Smooth muscle cell of the brain vasculature (primary cell): ENCODE data around the gene ZCCHC2.

Source experiments
- DNase-seq: peaks from one replicate; pipeline ENCODE4 v3.0.0-alpha.2; 2012; ENCODE audit warnings: low read depth, low spot score

Gene ZCCHC2

DNA sequence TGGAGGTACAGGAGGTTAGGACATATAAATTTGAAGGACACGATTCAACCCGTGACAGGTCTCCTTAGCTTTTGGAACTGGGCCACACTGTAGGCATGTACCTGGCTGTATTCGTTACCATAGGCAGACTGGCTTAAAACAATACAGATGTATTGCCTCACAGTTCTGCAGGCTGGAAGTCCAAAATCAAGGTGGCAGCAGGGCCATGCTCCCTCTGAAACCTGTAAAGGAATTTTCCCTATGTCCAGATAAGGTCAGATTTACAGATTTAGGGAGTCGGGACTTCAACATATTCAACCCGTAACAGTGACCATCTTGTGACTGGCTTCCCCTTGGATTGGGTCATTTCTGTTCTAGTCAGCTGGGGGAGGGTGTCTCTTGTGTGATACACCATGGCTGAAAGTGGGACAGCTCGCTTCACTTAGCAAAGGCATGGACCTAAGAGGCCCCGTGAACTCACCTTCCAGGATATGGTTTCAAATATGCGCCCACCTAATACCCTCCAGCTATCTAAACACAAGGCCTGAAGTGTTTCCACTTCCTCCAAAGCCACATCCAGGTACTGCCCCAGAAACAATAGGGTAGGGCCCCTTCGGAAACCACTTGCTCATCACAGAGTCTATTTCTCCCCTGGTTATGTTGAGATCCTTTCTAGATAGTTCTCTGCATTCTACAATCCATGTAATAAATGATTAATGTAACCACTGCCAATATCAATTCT, 85.0 kb downstream of the ZCCHC2 start:
- no peak for DNase-seq

DNA sequence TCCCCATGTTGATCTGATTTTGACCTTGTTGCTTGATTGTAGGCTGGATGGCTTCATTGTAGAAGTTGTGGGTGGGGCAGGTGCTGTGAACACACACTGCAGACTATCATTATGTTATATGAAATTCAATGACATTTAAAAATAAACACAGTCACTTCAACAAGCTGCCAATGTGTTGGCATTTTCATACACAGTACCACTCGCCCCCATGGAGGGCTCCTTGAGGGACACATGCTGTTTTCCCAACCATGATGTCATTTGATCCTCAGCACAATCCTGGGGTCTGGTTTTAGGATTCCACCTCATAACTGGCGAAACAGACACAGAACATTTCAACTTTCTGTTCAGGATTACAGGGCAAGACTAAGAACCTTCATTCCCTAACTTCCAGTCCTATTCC, 86.9 kb downstream of the ZCCHC2 start:
- no peak for DNase-seq

DNA sequence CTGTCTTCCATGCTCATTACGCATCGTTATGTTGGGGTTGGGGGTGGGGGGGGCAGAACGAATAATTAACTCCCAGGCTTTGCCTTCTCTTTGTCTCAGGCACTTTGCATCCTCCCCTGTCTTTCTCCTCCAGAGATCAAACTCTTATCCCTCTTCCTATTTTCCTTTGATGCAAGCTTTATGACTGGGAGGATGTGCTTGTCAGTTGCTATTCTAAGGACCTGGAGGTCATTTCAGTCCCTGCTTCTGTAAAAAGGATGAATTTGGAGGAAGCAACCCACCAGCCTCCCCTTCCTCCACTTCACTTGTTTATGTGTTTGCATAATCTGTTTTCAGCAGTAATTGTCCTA, 87.5 kb downstream of the ZCCHC2 start:
- DNase-seq, result no peak

DNA sequence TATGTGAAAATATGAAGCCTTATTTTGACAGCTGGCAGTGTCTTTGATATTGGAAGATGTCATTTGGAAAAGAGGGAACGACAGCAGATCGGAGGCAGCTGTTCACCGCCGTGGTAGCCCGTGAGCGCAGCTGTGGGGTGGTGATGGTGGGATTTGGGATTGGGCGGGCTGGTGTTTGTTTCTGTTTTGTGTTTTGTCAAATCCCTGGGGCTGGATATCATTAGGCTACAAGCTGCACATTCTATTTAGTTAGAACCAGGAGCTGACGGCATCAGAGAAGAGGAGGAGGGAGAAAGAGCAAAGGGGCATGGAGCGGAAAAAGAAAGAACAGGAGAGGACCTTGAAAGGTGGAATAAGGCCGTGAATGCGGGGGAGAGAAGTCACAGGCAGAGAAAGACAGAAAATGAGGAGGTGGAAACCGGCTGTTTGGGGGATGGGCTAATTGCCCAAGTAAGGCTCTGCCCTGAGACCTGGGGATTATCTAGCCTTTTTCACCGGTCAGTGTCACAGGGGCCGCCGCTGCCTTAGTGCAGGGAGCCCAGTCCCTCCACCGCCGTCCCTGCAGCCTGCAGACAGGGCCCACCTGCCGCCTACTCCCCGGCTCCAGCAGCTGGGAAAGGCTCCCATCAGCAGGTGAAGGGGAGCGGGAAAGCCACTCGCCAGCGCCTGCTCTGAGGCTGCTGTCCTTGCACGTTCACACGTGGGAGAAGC, 88.0 kb downstream of the ZCCHC2 start:
- no peak for DNase-seq

DNA sequence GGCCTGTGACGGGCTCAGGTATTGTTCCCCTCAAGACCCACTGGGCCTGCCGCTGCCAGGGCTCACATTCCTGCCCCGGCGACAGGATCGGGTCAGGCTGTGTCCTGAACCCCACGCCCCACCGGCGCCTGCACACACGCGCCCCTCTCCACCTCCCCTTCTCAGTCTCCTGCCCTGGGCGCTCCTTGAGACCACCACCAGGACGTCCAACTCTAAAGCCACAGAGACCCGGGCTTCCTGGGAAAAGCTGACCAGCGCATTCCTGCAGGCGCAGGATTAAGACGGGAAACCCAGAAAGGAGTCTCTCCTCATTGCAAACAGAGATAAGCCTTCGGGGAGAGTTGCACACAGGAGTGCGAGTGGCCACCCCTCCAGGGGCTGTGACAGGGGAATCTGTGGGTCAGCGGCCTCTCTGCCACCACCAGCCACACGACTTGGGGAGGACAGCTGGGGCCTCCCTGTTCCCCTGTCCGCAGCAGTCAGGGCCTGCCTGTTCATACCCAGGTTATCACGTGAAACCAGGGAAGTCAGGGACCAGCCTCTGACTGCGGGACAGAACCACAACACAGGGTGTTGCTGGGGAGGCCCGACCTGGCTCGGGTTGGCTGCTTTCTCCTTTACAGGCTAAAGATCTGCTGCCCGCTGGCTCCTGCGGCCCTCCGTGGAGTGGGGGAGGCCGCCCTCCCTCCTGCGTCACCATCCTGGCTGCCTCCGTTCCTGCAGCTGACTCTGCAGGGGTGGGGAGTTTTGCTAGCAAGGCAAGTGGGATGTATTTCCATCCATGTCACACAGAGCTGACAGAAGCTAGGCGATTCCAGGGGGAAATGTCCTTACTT, 88.8 kb downstream of the ZCCHC2 start:
- DNase-seq, result no peak

DNA sequence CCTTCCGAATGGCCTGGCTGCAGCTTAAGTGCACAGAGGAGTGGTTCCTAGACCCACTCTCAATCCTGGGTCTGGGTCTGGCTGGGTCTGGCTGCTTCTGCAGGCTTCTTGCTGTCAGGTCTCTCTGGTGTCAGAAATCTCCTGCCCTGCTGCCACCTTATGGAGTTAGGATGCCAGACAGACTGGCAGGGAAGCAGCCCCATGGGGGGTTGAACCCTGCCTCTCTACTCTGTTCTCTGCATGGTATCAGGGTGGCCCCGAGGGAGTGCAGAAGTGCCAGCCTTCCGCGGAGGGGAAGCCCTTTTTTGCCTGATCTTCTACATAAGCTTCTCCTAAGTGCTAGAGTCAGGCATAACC, 89.4 kb downstream of the ZCCHC2 start:
- no peak for DNase-seq

DNA sequence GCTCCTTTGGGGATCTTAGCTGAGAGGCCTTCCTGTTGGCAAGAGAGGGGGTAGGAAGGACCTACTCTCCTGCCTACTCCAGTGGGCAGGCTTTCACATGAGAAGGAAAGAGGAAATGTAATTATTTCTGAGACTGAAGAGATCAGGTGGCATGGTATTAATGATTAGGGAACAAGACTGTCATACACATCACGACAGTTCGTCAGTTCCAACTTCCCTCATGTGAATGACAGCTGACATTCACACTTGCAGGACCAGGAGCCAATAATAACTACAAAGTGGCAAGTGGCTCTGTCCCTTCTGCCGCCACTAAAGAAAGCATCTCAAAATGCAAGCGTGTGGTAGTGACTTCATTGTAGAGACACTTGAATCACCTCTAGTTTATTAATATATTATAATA, 90.0 kb downstream of the ZCCHC2 start:
- no peak for DNase-seq

DNA sequence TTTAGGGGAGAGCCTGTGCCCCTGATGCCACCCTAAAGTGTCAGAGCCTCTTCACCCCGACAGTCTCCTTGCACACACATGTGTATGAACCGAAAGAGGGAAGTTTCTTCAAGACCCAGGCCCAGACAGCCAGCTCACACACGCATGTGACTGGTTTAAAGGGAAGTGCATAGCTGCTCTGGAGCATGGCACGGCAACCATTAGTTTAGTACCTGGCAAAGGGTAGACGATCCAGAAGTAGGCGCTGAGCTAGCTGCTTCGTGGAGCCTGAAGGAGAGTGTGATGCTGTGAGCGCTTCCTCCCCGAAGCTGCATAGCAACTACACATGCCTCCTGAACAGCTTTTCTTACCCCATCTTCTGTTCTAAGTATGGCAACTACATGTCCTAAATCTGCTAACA, 91.7 kb downstream of the ZCCHC2 start:
- no peak for DNase-seq

DNA sequence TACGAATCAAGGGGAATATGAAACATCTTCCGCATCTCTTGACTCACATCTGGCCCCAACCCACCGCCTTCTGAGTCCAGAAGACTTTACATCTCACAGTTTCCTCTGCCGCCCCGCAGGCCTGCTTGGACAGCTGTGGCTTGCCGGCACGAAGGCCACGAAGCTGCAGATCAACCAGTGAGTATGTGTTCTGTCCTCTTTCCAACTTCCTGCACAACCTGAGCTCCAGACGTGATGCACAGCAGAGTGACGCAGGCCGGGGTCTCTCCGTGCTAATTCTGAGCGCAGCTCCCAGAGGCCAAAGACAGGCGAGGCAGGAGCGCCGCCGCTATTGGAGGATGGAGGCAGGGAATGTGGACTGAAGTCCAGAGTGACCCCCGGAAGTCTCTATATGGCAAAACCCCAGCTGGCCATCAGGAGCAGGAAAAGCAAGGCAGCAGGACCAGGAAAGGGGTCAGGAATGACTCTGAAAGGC, 93.5 kb downstream of the ZCCHC2 start:
- peak; percentile 39 for DNase-seq

DNA sequence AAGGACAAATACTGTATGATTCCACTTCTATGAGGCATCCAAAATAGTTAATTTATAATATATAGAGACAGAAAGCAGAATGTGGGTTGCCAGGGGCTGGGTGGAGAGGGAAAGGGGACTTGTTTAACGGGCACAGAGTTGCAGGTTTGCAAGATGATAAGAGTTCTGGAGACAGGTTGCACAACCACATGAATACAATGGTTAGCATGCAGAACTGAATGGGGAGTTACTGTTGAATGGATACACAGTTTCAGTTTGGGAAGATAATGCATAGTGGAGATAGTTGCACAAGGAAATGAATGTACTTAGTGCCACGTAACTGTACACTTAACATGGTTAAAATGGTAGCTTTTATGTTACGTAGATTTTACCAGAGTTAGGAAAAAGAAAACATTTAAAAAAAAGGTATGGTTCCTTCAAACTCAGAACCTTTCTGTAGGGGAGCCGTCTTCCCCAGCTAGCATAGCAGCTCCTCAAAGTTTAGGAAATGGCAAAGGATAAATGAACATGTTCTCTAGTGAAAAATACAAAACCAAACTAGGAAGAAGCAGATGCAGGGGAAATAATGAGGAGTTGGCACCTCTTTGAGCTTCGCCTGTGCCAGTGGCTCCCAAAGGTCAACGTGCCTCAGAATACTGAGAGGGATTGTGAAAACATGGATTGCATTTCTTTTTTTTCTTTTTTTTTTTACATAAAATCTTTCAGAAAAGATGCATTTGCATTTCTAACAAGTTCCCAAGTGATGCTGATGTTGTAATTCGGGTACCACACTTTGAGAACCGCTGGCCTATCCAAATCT, 95.2 kb downstream of the ZCCHC2 start:
- DNase-seq, result no peak

DNA sequence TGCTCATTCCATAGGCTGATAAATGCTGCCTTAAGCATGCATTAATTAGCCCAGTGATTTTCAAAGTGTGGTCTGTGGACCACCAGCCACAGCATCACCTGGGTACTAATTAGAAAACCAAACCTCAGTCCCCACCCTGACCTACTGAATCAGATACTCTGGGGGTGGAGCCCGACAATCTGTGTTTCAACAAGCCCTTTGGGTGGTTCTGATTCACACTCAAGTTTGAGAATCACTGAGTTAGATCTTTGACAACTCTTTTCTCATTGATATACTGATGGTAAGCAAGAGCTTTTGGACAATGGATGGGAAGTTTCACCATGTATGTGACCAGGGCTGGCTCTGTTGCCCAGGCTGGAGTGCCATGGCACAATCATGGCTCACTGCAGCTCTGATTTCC, 95.9 kb downstream of the ZCCHC2 start:
- no peak for DNase-seq

DNA sequence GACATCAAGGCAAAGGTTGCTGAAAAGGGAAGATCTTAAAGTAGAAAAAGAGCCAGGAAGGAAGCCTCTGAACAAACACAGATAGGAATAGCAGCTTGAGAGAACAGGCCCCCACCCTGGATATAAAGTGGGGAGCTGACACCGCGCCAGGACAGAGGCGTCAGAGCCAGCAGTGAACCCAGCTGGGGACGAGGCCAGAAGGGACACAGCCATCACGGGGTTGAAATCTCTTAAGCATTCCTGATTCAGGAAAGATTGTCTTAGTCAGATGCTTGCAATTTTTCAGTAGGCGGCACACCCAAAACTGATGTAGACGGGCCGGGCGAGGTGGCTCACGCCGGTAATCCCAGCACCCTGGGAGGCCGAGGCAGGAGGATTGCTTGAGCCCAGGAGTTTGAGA, 98.7 kb downstream of the ZCCHC2 start:
- DNase-seq, result no peak

DNA sequence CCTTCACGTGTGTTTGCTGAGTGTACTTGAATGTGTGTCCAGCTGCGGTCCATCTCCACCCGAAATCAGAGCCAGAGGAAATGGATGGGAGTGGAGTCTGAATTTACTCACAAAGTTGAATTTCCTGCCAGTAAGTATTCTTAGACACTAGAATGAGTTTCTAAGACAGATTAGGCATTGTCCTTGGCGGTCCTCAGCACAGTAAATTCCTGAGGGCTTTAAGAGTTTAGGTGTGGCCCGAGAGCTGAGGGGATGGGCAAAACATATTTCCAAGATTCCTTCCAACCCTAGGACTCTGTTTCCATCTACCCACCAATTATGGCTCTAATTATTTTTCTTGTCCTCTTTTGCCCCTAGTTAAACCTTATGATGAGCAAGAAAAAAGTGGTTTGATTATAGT, 102.2 kb downstream of the ZCCHC2 start:
- no peak for DNase-seq
